Activated naive CD4-positive, alpha-beta T cell treated with anti-CD3 and anti-CD28 coated beads, Interleukin-2, amount 50 U/mL, for 72 hours (primary cell): ENCODE measurements around the gene GSTP1. TPM values are rescaled to one million over a fixed set of nuclear protein-coding genes. Genes with fewer than 3 reads are reported as not detected.
"Not testable (repeated sequence)": the region's sequence is repeated elsewhere in the genome, so short reads cannot be mapped to it uniquely, and the experiment has no call there.

Experiments
- ATAC-seq, 2 donors: fragments of 150-1000 bp; cut with Tn5 transposase; 2 replicates each; pipeline ENCODE4 v1.10.0; 2021; ENCODE audit warnings: mild to moderate bottlenecking in 2 of 2, moderate library complexity in 2 of 2
- DNase-seq, 2 donors: peaks; one replicate each; pipeline ENCODE4 v3.0.0; 2021 to 2022; ENCODE audit warnings: low spot score in 2 of 2
- H3K27ac Mint-ChIP-seq, 2 donors: one replicate each; pipeline ENCODE4 v1.8.0; 2022; ENCODE audit warnings: mild to moderate bottlenecking in 2 of 2, mixed read lengths in 2 of 2
- H3K36me3 Mint-ChIP-seq, 2 donors: one replicate each; pipeline ENCODE4 v1.8.0; 2022; ENCODE audit warnings: mixed read lengths in 2 of 2
- H3K9me3 Mint-ChIP-seq, 2 donors: one replicate each; pipeline ENCODE4 v1.8.0; 2022; ENCODE audit warnings: mixed read lengths in 2 of 2
- total RNA-seq, 2 donors: library from RNA; stranded (reverse); gene quantifications; one replicate each; pipeline ENCODE4 v1.2.3, GENCODE V29; 2022

GSTP1 gene
- total RNA-seq: 100 to 1,000 TPM; 247 to 466 TPM

DNA sequence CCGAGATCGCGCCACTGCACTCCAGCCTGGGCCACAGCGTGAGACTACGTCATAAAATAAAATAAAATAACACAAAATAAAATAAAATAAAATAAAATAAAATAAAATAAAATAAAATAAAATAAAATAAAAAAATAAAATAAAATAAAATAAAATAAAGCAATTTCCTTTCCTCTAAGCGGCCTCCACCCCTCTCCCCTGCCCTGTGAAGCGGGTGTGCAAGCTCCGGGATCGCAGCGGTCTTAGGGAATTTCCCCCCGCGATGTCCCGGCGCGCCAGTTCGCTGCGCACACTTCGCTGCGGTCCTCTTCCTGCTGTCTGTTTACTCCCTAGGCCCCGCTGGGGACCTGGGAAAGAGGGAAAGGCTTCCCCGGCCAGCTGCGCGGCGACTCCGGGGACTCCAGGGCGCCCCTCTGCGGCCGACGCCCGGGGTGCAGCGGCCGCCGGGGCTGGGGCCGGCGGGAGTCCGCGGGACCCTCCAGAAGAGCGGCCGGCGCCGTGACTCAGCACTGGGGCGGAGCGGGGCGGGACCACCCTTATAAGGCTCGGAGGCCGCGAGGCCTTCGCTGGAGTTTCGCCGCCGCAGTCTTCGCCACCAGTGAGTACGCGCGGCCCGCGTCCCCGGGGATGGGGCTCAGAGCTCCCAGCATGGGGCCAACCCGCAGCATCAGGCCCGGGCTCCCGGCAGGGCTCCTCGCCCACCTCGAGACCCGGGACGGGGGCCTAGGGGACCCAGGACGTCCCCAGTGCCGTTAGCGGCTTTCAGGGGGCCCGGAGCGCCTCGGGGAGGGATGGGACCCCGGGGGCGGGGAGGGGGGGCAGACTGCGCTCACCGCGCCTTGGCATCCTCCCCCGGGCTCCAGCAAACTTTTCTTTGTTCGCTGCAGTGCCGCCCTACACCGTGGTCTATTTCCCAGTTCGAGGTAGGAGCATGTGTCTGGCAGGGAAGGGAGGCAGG, at the start of gene GSTP1:
TSS of gene GSTP1 (plus strand) at position 566 of the 958 bp plus-strand sequence. CDS start at position 598, 32 bp downstream.
- peaks cover 0 to 18% of the 10 kb centered on the region in 2 donors for H3K9me3 Mint-ChIP-seq
- peak; percentile 87 to 96 for ATAC-seq

DNA sequence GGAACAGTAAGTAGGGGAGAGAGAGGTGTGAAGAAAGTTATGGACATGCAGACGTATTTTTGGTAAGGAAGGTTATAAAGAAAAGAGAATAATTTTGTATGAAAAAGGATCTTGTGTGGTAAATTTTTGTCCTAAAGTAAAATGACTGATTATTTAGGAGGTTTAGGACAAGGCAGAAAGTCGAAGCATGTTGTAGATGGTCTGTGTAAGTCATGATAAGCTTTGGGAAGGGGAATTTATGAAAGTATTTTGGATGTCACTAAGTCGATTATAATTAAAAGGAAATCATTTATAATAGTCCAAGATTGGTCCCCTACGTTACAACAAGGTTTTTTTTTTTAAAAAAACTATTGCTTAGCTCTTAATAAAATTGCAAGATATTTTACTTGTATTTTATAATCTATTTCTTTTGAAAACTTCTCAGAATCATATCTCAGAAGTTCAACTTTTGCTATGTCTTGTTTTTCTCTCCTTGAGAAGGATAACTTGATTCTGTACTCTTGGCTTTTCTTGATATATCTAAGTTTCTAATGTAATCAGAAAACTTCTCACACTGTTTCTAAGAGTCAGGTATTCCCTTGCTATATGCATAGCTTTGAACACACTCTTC, 49.4 kb upstream of the GSTP1 start:
- Mint-ChIP-seq H3K27ac (no peak overlapping the region), H3K9me3 (peaks cover 15 to 17% of the 10 kb centered on the region in 2 donors), H3K36me3 (peaks cover 10 to 13% of the 10 kb centered on the region in 2 donors)
- ATAC-seq (no peak), DNase-seq (no peak)

More for the DNA sequence above, at the start of gene GSTP1:
- Mint-ChIP-seq H3K27ac (peak within 1 kb of the TSS; percentile 62 to 94), H3K36me3 (peaks cover 0 to 37% of the 10 kb centered on the region in 2 donors)
- DNase-seq: peak; percentile 80 to 85

DNA sequence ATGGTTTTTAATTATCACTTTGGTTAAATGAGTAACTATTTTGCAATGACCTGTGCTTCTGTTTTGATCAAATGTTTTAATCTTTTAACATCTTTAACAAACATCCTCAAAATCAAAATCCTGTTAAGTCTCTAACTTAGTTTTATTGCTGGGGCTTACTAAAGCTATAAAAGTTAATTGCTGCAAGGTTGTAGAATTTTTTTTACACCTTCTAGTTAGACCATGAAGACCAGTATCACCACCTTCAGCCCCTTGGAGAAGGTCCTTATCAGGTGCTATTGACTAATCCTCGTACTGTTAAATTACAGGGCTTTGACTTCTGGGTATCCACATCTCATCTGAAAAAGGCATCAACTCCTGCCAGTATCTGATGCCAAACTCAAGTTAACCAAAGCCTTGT, 48.1 kb upstream of the GSTP1 start:
- no peak for ATAC-seq

DNA sequence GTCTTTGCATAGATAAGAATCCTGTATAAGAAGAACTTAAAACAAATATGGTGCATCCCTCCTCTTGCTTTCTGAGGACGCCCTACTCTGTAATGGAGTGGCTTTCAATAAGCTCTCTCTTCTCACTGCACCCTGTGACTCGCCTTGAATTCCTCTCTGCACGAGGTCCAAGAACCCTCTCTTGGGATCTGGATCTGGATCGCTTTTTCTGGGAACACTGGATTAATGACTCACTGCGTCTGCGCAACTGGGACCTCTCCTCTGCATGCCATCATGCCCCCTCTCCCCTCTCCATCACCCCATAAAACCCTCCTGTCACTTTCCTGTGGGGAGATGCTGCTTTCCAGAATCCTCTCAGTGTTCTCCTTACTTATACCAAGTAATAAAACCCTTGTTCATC, 45.3 kb upstream of the GSTP1 start:
- no peak for ATAC-seq
- DNase-seq: no peak
- H3K36me3 Mint-ChIP-seq: peaks cover 10 to 13% of the 10 kb centered on the region in 2 donors
- H3K9me3 Mint-ChIP-seq: peaks cover 9 to 11% of the 10 kb centered on the region in 2 donors
- peak overlapping the region in 1 of 2 donors; percentile 11 for H3K27ac Mint-ChIP-seq

More for the DNA sequence above, 48.1 kb upstream of the GSTP1 start:
- Mint-ChIP-seq H3K9me3 (peaks cover 15 to 17% of the 10 kb centered on the region in 2 donors), H3K36me3 (peaks cover 10 to 13% of the 10 kb centered on the region in 2 donors), H3K27ac (no peak overlapping the region)
- DNase-seq: no peak

DNA sequence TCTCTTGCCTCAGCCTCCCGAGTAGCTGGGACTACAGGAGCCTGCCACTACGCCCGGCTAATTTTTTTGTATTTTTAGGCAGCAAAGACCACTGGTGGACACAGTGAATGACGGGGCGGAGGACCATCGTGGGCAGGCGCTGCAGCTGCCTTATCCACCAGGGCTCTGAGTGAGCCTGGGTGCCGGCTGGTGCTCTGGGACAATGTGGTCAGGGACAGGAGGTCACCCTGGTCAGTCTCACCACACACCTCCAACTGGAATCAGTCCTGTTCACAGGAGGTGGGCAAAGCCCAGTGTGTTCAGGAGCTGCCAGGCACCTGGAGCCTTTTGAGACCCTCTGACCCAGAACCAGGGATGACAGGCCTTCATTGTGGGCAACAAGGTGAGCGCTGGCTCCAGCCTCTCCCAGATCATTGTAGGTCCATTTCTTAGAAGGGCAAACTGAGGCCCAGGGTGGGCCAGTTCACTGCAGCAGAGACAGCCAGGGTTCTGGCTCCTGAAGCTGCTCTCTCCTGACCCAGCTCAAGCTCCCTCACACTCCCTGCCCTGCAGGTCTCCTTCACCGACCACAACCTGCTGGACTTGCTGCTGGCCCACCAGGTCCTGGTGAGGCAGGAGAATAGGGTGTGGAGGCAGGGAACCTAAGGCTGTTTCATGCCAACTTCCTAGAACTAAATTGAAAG, 44.6 kb upstream of the GSTP1 start:
- no peak overlapping the region for H3K27ac Mint-ChIP-seq
- no peak for ATAC-seq
- peaks cover 4 to 8% of the 10 kb centered on the region in 2 donors for H3K36me3 Mint-ChIP-seq
- DNase-seq: no peak
- H3K9me3 Mint-ChIP-seq: peaks cover 5 to 7% of the 10 kb centered on the region in 2 donors

DNA sequence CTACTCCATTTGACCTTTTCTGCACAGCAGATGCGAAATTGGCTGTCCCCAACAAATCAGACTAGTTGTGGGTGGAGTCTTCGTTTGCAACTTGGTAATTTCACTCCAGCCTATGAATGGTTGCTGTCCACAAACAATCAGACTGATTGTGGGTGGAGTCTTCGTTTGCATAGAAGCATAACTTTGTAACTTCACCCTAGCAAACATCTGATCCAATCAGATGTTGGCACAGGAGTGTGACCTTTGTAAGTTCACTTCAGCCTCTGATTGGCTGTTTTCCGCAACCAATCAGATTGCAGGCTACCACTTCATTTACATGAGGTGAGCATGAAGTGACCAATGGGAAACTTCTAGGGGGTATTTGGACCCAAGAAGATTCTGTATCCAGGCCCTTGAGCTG, 44.1 kb upstream of the GSTP1 start:
- no peak for ATAC-seq
- no peak for DNase-seq
- Mint-ChIP-seq H3K9me3 (peaks cover 1 to 2% of the 10 kb centered on the region in 2 donors), H3K27ac (no peak overlapping the region), H3K36me3 (peaks cover 1 to 2% of the 10 kb centered on the region in 2 donors)

DNA sequence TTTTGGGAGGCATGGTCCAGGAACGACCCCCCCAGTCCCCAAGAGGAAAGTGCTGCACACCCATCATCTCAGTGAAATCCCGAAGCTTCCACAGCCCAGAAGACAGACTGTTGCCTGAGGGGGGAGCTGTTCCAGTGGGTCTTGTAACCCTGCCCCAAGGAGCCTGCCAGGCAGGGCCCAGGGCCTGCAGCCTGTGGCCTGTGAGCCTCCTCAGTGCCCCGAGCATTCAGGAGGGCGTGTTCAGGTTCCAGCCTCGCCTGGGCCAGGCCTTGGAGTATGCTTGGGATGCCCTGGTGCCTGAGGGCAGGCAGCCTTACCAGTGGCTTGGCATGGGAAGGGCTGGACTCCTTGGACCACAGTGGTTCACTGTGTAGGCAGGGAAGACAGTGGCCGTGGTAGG, 42.4 kb upstream of the GSTP1 start:
- DNase-seq (no peak), ATAC-seq (no peak)
- Mint-ChIP-seq H3K27ac (no peak overlapping the region), H3K36me3 (no peaks in the 10 kb centered on the region), H3K9me3 (no peaks in the 10 kb centered on the region)

DNA sequence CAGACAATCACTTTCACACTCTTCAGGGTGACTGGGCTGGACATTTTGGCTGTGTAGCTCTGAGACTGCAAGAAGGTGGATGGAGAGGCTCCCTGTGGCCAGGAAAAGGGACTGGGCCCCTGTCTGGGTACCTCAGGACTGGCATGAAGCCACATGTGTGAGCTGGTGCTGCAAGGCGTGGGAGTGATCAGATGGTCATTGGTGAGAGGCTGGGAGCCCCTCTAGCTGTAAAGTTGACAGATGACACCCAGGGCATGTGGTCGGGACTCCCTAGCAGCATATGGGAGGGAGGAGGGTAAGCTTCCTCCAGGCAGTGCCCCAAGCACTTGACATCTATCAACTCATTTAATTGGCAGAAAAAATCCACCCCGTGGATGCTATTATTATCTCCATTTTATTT, 41.4 kb upstream of the GSTP1 start:
- no peaks in the 10 kb centered on the region for H3K9me3 Mint-ChIP-seq
- DNase-seq: no peak

DNA sequence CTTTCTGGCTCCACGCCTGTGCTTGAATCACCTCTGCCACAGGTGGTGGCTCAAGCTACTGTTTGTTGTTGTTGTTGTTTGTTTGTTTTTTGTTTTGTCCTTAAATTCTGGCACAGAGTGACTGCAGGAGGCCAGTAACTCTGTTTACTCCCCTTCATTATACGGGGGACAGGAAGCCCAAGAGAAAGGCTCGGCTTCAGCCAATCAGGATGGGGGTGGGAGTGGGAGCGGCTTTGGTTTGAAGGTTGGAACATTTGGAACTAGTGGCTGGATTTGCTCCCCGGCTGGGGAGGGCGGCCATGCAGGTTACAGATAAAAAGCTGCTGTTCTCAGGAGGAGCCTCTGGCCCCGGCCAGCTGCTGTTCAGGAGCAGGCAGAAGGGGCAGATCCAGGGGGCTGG, 40.6 kb upstream of the GSTP1 start:
- no peak overlapping the region for H3K27ac Mint-ChIP-seq
- DNase-seq (no peak), ATAC-seq (no peak)
- H3K36me3 Mint-ChIP-seq: no peaks in the 10 kb centered on the region
- no peaks in the 10 kb centered on the region for H3K9me3 Mint-ChIP-seq

More for the DNA sequence above, 41.4 kb upstream of the GSTP1 start:
- Mint-ChIP-seq H3K36me3 (no peaks in the 10 kb centered on the region), H3K27ac (no peak overlapping the region)
- ATAC-seq: no peak

DNA sequence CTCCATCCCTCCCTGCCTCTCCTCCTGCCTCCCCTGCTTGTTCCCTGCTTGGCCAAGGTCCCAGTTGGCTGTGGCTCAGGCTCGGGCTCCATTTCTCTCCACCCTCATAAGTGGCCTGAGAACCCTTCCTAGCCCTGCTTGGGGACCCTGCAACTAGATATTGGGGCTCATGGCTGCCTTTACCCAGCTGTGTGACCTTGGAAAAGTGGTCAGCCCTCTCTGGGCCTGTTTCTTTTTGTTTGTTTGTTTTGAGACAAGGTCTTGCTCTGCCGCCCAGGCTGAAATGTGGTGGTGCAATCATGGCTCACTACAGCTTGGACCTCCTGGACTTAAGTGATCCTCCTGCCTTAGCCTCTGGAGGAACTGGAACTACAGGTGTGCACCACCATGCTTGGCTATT, 40.0 kb upstream of the GSTP1 start:
- Mint-ChIP-seq H3K27ac (peak overlapping the region in 1 of 2 donors; percentile 36), H3K36me3 (no peaks in the 10 kb centered on the region), H3K9me3 (no peaks in the 10 kb centered on the region)
- no peak for DNase-seq
- ATAC-seq: no peak

DNA sequence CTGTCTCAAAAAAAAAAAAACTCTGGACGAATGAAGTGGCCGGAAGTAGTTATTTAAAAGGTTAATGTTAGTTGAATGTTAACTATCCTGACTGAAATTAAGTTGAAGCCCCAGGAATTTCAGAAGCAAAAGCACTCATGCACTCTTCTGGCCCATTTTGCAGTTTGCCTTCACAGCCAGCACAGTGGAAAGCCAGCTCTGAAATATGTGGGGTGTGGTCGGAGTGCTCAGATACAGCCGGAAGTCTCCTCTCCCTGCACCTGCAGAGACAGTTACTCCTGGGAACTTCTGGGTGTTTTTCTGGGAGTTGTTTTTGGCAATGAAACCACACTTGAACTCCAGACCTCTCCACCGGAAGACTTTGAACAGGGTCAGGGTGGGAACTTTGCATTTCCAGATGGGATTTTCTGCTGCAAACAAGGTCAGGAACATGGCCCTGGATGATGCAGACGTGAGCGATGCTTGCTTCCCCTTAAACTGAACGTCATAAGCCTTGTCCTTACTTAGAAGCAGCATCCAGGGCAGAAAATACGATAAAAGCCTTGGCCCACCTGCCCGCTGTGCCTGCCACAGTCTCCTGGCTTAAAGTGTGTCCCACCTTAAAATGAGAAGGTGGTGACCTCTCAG, 38.9 kb upstream of the GSTP1 start:
- no peaks in the 10 kb centered on the region for H3K9me3 Mint-ChIP-seq
- H3K36me3 Mint-ChIP-seq: no peaks in the 10 kb centered on the region
- H3K27ac Mint-ChIP-seq: no peak overlapping the region
- DNase-seq (no peak), ATAC-seq (no peak)

DNA sequence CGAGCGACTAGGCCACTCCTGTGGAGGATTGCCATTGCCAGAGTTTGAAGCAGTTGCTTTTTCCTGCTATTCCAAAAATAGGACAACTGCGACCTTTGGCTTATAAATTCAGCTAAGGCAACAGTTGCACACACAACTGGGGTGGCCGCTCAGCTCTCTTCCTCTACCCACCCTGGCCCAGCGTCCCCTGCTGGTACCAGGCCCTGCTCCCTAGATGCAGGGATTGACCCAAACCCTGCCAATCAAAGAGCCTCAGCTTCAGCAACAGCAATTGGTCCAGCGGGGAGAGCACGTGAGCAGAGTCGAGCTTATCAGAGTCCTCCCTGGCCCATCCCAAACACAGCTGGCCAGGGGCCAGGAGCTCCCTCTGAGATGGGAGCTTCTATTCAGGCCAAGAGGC, 38.3 kb upstream of the GSTP1 start:
- peaks cover 0 to 3% of the 10 kb centered on the region in 2 donors for H3K9me3 Mint-ChIP-seq
- ATAC-seq: no peak
- H3K36me3 Mint-ChIP-seq: no peaks in the 10 kb centered on the region
- H3K27ac Mint-ChIP-seq: no peak overlapping the region
- DNase-seq: no peak

DNA sequence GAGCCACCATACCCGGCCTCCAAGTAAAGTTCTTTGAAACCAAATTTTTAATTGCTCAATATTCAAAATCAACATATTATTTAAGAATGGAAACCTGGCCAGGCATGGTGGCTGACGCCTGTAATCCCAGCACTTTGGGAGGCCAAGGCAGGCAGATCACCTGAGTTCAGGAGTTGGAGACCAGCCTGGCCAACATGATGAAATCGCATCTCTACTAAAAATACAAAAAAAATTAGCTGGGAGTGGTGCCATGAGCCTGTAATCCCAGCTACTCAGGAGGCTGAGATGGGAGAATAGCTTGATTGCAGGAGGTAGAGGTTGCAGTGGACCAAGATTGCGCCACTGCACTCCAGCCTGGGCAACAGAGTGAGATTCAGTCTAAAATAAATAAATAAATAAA, 35.5 kb upstream of the GSTP1 start:
- DNase-seq, ATAC-seq, H3K27ac Mint-ChIP-seq: not testable (repeated sequence)
- Mint-ChIP-seq H3K9me3 (peaks cover 0 to 22% of the 10 kb centered on the region in 2 donors), H3K36me3 (peaks cover 5 to 19% of the 10 kb centered on the region in 2 donors)

DNA sequence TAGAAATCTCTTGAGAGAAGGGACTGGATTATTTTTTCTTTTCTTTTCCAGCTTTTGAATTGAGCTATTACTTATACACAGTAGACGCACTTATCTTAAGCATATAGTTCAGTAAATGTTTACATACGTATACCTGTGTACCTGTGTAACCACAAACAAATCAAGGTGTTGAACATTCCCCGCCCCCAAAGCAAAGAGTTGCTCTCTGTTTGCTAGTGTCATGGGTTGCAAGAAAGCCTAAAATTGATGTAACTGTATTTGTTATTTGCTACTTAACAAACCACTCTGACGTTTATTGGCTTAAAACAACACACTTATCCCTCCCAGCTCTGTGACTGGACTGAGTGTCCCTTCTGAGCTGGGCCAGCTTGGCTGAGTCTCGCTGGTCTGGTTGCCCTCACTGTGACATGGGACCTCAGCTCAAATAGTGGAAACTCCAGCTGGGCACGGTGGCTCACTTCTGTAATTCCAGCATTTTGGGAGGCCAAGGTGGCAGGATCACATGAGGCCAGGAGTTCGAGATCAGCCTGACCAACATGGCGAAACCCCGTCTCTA, 35.0 kb upstream of the GSTP1 start:
- ATAC-seq (no peak), DNase-seq (no peak)

DNA sequence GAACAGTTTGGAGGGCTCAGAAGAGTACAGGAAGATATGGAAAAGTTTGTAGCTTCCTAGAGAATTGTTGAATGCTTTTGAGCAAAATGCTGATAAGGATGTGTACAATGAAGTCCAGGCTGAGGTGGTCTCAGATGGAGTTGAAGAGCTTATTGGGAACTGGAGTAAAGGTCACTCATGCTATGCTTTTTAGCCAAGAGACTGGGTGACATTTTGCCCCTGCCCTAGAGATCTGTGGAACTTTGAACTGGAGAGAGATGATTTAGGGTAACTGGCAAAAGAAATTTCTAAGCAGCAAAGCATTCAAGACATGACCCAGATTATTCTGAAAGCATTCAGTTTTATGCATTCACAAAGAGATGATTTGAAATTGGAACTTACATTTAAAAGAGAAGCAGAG, 32.5 kb upstream of the GSTP1 start:
- DNase-seq (no peak), ATAC-seq (no peak)
- Mint-ChIP-seq H3K27ac (no peak overlapping the region), H3K36me3 (peaks cover 5 to 19% of the 10 kb centered on the region in 2 donors), H3K9me3 (peaks cover 0 to 22% of the 10 kb centered on the region in 2 donors)

More for the DNA sequence above, 35.0 kb upstream of the GSTP1 start:
- Mint-ChIP-seq H3K36me3 (peaks cover 5 to 19% of the 10 kb centered on the region in 2 donors), H3K9me3 (peaks cover 0 to 22% of the 10 kb centered on the region in 2 donors), H3K27ac (no peak overlapping the region)

DNA sequence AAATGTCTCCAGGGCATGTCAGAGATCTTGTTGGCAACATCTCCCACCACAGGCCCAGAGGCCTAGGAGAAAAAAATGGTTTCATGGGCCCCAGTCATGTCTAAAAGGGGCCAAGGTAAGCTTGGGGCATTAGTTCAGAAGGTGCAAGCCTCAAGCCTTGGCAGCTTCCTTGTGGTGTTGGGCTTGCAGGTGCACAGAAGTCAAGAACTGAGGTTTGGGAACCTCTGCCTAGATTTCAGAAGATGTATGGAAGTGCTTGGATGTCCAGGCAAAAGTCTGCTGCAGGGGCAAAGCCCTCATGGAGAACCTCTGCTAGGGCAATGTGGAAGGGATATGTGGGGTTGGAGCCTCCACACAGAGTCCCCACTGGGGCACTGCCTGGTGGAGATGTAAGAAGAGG, 31.9 kb upstream of the GSTP1 start:
- Mint-ChIP-seq H3K36me3 (peaks cover 5 to 19% of the 10 kb centered on the region in 2 donors), H3K9me3 (peaks cover 0 to 22% of the 10 kb centered on the region in 2 donors)
- not testable (repeated sequence) for DNase-seq, ATAC-seq, H3K27ac Mint-ChIP-seq
